Mucosa of gallbladder (tissue), 1 donor: ENCODE measurements around the gene RASL12. TPM values are rescaled to one million over a fixed set of nuclear protein-coding genes. Genes with fewer than 3 reads are reported as not detected.
"Not testable (repeated sequence)": the region's sequence is repeated elsewhere in the genome, so short reads cannot be mapped to it uniquely, and the experiment has no call there.

Experiments
- DNase-seq: peaks from one replicate; pipeline ENCODE4 v3.0.0-alpha.2; 2020; ENCODE audit warnings: low spot score
- total RNA-seq: library from RNA; stranded (reverse); gene quantifications from one replicate; pipeline ENCODE4 v1.2.1, GENCODE V29; 2021
- donor health status: DM: no; HTN: no; CAD: no.

The RASL12 gene
- total RNA-seq, 1 donor from 2014 or later: 17.5 TPM

DNA sequence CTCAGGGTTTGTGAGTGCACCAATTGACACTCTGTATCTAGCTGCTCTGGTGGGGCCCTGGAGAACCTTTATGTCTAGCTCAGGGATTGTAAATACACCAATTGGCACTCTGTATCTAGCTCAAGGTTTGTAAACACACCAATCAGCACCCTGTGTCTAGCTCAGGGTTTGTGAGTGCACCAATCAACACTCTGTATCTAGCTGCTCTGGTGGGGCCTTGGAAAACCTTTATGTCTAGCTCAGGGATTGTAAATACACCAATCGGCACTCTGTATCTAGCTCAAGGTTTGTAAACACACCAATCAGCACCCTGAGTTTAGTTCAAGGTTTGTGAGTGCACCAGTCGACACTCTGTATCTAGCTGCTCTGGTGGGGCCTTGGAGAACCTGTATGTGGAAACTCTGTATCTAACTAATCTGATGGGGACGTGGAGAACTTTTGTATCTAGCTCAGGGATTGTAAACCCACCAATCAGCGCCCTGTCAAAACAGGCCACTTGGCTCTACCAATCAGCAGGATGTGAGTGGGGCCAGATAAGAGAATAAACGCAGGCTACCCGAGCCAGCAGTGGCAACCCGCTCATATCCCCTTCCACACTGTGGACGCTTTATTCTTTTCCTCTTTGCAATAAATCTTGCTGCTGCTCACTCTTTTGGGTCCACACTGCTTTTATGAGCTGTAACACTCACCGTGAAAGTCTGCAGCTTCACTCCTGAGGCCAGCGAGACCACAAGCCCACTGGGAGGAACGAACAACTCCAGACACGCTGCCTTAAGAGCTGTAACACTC, 8.0 kb upstream of the RASL12 start:
- DNase-seq: not testable (repeated sequence)

GRCh38 chr15:65074946-65075345, 7.2 kb upstream of the RASL12 start:
- DNase-seq: not testable (repeated sequence)

DNA sequence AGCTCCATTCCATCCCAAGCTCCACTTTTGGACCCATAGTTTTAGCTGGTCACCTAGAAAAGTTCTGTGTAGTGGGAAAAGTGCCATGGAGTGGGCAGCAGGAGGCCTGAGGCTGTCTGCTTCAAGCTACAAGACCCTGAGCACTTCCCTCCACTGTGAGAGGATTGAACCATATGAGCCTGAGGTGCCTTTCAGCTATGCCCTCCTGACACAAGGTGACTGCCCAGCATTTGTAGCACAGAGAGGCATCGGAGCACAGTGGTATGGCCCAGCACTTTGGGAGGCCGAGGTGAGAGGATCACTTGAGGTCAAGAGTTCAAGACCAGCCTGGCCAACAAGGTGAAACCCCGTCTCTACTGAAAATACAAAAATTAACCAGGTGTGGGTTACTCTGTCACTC, 4.8 kb upstream of the RASL12 start:
- DNase-seq: no peak

DNA sequence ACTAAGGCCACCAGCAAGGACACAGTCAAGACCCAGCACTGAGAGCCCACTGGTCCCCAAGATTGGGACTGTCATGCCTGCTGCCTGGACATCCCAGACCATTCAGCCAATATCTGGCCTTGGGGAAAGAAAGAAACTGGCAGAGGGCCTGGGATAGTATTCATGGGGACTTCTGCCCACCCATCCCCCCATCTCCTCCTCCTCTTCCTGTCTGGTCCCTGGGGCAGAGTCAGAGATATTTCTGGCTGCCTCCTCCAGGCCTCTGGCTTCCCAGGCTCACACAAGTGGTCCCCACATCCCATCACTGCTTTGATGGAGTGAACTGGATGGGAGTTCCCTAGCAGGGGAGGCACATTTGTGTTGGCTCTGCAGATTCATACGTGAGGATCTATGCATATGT, 4.2 kb upstream of the RASL12 start:
- no peak for DNase-seq

- DNase-seq: no peak
These were observed 3.6 kb upstream of the RASL12 start for GRCh38 chr15:65071381-65071811.

GRCh38 chr15:65069779-65070546, 2.2 kb upstream of the RASL12 start:
- DNase-seq: no peak

DNA sequence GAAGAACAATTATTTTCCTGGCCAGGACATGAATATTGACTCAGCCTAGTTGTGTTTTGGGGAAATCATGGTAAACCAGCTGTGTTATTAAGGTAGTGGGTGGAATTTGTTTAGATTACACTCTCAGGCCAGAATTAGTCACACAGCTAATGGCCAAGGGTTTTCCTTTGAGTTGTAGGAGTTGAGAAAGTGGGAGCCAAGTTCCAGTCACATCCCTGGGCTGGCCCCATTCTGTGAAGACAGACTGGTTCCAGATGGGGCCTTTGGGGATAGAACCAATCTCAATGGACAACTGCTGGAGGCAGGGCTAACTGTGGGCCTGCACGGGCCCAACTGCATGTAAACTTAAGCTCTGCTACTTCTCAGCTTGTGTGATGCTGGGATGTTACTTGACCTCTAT, 1.4 kb upstream of the RASL12 start:
- DNase-seq: peak; percentile 67

GRCh38 chr15:65068403-65068788, 605 bp upstream of the RASL12 start:
- no peak for DNase-seq

DNA sequence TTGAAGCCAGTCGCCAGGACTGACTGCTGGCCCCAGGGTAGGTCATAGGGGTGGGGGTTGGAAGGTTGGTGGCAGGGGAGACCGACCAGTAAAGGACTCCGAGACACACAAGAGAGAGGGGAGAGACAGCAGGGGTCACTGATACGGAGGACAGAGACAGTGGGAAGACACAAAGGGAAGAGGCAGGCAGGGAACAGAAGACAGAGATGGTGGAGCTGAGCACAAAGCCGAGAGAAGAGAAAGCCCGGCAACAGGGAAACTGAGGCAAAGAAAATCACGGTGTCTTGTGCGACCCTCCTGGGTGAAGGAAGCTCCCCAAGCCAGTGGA, 510 bp downstream of the RASL12 start:
- no peak for DNase-seq

DNA sequence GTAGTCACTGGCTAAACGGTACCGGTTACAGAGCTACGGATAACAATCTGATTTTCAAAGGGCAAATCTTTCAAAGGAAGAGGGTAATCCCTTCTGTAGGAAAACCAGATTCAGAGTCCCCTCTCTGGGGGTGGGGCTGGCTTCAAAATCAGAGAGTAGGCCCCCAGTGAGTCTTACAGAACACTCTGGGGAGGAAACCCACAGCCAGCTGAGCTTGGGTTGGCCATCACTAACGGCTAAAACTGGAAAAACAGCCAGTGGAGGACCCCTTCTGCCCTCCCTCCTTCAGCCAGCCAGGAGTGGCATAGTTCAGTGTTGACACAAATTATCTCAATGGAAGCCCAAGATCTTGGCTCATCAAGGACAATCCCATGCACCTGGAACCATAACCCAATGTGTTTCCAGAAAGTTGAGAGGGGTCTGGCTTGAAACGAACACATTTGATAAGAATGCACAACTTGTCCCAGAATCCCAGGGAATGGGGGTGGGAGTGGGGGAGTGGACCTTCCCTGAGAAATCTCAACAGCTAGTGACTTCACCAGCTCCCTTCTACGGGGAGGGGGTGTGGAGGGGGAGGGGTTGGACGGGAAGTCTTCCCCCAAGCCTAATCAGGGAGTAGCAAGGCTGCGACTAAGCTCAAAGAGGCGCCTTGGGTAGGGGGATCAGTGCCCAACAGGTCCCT, 1.0 kb downstream of the RASL12 start:
- no peak for DNase-seq

- DNase-seq: no peak
These were observed 1.7 kb downstream of the RASL12 start for GRCh38 chr15:65066001-65066634.

DNA sequence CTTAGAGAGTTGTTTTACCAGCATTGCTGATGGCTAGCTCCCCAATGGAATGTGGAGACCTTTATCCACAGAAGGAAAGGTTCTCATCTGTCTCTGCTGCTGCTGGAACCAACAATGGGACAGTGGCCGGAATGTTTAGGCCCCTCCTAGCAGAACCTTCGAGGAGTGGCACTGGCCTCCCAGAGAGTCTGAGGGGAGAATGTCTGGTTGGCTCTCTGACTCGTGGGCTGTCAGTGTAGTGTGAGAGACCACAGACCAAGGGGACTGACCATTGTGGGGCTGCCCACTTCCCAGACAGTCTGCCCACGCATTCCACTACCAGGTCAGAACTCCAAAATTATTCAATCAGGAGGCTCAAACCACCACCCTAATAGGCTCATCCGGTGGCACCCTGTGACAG, 5.1 kb downstream of the RASL12 start:
- DNase-seq: no peak

DNA sequence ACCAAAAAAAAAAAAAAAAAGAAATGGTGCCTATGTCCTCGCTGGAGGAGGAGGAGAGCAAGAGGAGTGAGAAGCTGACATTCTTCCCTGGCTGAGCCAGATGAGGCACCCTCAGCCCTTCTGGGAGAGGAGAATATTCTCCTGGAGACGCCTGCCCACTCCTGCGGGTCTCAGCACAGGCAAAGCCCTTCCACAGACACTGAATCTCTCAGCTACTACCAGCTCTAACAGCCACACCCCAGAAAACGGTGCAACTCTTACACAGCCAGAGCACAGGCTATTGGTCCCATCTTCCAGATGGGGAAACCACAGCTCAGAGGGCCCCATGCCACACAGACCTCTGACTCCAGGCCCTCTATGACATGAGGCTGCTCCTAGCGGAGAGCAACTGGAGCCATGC, 5.7 kb downstream of the RASL12 start:
- no peak for DNase-seq

DNA sequence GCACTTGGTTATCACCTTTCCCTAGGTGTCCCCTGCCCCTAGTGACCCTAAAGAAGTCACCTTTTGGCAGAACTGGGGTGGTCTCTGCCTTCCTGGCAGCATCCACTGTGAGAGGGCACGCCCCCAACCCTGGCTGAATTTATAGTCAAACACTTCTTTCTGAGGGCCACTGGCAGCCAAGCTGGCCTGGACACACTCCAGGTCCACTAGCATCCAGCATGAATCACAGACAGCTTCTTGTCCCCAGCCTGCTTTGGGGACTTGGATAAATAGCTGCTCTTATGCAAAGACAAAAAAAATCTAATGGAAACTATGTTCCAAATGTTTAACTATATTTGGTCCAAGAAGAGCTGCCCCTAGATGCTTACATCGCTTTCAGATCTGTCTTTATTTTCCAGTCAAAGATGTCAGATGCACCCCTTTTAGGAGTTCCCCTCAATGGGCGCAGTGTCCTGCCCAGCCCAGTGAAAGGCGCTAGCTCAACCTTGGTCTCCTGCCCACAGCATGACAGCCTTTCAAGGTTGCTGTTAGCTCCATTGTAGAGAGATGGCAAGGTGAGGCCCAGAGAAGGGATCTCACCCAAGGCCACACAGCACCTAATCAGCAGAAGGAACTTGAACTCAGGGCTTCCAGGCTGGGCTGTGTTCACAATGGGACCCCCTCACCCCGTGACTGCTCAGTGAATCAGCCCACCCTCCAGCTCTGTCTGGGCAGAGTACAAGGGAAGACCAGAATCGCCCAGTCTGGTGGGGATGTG, 7.0 kb downstream of the RASL12 start:
- DNase-seq: no peak

- no peak for DNase-seq
These were observed 7.7 kb downstream of the RASL12 start for GRCh38 chr15:65059931-65060596.

DNA sequence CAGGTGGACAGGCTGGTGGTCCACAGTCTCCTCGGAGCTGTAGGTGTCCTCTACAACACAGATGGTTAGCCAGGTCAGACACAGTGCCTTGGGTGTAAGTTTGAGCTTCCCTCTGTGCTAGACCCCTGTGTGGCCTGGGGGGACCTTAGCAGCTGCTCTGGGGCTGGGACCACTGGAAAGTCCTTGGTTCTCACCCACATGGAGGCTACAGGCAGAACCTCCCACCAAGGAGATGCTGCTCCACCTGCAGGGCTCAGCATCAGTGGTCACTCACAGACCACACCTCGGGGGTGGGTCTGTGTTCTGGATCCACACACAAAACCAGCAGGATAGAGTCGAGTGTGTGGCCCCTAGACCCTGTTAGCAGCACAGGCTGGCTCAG, 8.4 kb downstream of the RASL12 start:
- DNase-seq: no peak

GRCh38 chr15:65058394-65059368, 9.1 kb downstream of the RASL12 start:
- no peak for DNase-seq

- no peak for DNase-seq
These were observed 10.2 kb downstream of the RASL12 start for GRCh38 chr15:65057549-65057940.

DNA sequence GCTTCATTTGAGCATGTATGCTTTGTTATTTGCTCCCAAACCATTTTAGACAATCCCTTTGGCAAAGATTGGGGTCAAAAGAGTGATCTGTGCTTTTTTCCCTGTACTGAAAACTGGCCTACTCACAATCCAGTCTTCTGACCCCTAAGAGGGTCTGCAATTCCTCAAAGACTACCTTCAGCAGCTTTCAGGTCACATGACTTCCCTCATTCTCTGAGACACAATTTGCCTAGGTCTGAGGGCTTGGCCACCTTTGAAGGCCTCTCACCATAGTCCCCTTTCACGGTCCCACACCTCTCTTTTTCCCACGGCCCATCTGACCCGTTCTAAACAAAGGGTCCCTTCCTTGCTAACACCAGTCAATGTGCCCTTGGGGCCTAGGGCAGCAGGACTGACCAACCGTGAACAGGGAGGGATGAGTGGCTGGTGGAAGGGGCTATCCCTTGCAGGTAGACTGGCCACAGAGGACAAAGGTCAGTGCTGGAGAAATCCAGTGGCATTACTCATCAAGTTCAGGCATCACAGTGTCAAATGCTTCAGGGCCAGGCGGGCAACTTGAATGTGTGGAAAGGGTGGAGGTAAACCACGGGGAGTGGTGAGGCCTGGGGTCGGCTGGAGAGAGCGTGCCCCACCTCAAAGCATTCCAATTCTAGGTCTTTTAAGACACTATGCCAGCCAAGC, 10.8 kb downstream of the RASL12 start:
- peak; percentile 77 for DNase-seq
